Measurements from ENCODE around the gene ZSCAN5C.

DNA sequence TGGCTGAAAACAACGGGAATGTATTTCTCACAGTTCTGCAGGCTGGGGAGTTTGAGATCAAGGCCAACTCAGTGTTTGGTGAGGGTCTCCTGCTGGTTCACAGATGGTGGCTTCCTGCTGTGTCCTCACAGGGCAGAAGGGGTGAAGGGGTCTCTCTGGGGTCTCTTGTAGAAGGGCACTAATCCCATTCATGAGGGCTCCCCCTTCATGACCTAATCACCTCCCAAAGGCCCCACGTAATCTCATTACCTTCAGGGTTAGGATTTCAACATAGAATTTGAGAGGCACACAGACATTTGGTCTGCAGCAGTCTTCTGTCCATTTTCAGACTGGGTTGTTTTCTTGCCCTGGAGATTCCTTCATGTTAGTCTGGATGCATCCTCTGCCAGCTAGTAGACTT, 49.4 kb upstream of the ZSCAN5C start:
- TF ChIP-seq, protein P1, sequence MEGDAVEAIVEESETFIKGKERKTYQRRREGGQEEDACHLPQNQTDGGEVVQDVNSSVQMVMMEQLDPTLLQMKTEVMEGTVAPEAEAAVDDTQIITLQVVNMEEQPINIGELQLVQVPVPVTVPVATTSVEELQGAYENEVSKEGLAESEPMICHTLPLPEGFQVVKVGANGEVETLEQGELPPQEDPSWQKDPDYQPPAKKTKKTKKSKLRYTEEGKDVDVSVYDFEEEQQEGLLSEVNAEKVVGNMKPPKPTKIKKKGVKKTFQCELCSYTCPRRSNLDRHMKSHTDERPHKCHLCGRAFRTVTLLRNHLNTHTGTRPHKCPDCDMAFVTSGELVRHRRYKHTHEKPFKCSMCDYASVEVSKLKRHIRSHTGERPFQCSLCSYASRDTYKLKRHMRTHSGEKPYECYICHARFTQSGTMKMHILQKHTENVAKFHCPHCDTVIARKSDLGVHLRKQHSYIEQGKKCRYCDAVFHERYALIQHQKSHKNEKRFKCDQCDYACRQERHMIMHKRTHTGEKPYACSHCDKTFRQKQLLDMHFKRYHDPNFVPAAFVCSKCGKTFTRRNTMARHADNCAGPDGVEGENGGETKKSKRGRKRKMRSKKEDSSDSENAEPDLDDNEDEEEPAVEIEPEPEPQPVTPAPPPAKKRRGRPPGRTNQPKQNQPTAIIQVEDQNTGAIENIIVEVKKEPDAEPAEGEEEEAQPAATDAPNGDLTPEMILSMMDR (IDR thresholded peaks at IDR 0.05): no peak
- TF ChIP-seq POLR2A (IDR thresholded peaks at IDR 0.05): no peak
